GM12878 (cell line): ENCODE measurements around the gene CYP1B1. TPM values are rescaled to one million over a fixed set of nuclear protein-coding genes. Genes with fewer than 3 reads are reported as not detected.

Source experiments
- ATF7 ChIP-seq: fragments of 450-650 bp; IDR thresholded peaks from 2 replicates; pipeline ENCODE4 v1.6.1; 2016; ENCODE audit warnings: low read depth, mild to moderate bottlenecking
- BACH1 ChIP-seq: fragments of 450-650 bp; IDR thresholded peaks from 2 replicates; pipeline ENCODE4 v1.6.1; 2017; ENCODE audit warnings: mild to moderate bottlenecking, borderline replicate concordance
- BHLHE40 ChIP-seq, 2 experiments: fragments of 450-650 bp in 1 of 2; IDR thresholded peaks; 2 replicates each; pipeline ENCODE4 v1.6.1; 2011 to 2017; ENCODE audit warnings: low read depth in 2 of 2, borderline replicate concordance in 1 of 2, improper control_type of control experiment in 1 of 2, low read length in 1 of 2, mild to moderate bottlenecking in 1 of 2
- DPF2 ChIP-seq: fragments of 450-650 bp; IDR thresholded peaks from 2 replicates; pipeline ENCODE4 v1.6.1; 2017; ENCODE audit warnings: mild to moderate bottlenecking
- ESRRA ChIP-seq: IDR thresholded peaks from 2 replicates; pipeline ENCODE4 v1.6.1; 2012; ENCODE audit warnings: mild to moderate bottlenecking, low read length, improper control_type of control experiment
- FOXK2 ChIP-seq: fragments of 450-650 bp; IDR thresholded peaks from 2 replicates; pipeline ENCODE4 v1.6.1; 2017; ENCODE audit warnings: mild to moderate bottlenecking, moderate library complexity
- HDGF ChIP-seq: fragments of 450-650 bp; IDR thresholded peaks from 2 replicates; pipeline ENCODE4 v1.6.1; 2016; ENCODE audit warnings: antibody characterized with exemption
- JUNB ChIP-seq: IDR thresholded peaks from 2 replicates; pipeline ENCODE4 v1.6.1; 2016; ENCODE audit warnings: antibody characterized with exemption, mild to moderate bottlenecking
- KAT2A ChIP-seq: conservative IDR thresholded peaks from 2 replicates; pipeline ENCODE4 v1.6.1; 2011; ENCODE audit warnings: low read depth, low read length; ENCODE audit not compliant: control insufficient read depth
- MYB ChIP-seq: fragments of 150-350 bp; IDR thresholded peaks from 2 replicates; pipeline ENCODE4 v1.6.1; 2014; ENCODE audit warnings: mild to moderate bottlenecking, low read depth, low read length, borderline replicate concordance
- MYC ChIP-seq: IDR thresholded peaks from 2 replicates; pipeline ENCODE4 v1.6.1; 2011; ENCODE audit warnings: mild to moderate bottlenecking, low read length, moderate library complexity, inconsistent platforms; ENCODE audit not compliant: insufficient read depth, insufficient replicate concordance, insufficient read length, severe bottlenecking
- NFYB ChIP-seq: IDR thresholded peaks from 2 replicates; pipeline ENCODE4 v1.6.1; 2011; ENCODE audit warnings: low read depth, mild to moderate bottlenecking, low read length, improper control_type of control experiment, moderate library complexity; ENCODE audit not compliant: insufficient read depth
- NR2F1 ChIP-seq: fragments of 450-650 bp; conservative IDR thresholded peaks from 2 replicates; pipeline ENCODE4 v1.6.1; 2017; ENCODE audit warnings: mild to moderate bottlenecking
- PAX5 ChIP-seq: IDR thresholded peaks from 2 replicates; pipeline ENCODE4 v1.6.1; 2011; ENCODE audit warnings: low read depth, low read length, borderline replicate concordance
- RAD21 ChIP-seq: IDR thresholded peaks from 2 replicates; pipeline ENCODE4 v1.6.1; 2011; ENCODE audit warnings: mild to moderate bottlenecking, low read depth, low read length, moderate library complexity; ENCODE audit not compliant: insufficient read depth
- RAD51 ChIP-seq: fragments of 450-650 bp; IDR thresholded peaks from 2 replicates; pipeline ENCODE4 v1.6.1; 2016; ENCODE audit warnings: moderate library complexity, mild to moderate bottlenecking, inconsistent platforms
- SPI1 ChIP-seq: IDR thresholded peaks from 2 replicates; pipeline ENCODE4 v1.6.1; 2011; ENCODE audit warnings: low read depth, mild to moderate bottlenecking, low read length, moderate library complexity, borderline replicate concordance; ENCODE audit not compliant: insufficient read depth
- SUZ12 ChIP-seq: fragments of 200-600 bp; sonication (generic); IDR thresholded peaks from one replicate; pipeline ENCODE4 v1.6.1; 2018; ENCODE audit warnings: antibody characterized with exemption, mild to moderate bottlenecking; ENCODE audit not compliant: unreplicated experiment
- TCF12 ChIP-seq: IDR thresholded peaks from 2 replicates; pipeline ENCODE4 v1.6.1; 2011; ENCODE audit warnings: low read depth, mild to moderate bottlenecking, low read length
- ZBED1 ChIP-seq: IDR thresholded peaks from 2 replicates; pipeline ENCODE4 v1.6.1; 2016; ENCODE audit warnings: borderline replicate concordance
- polyA plus RNA-seq, 11 experiments: library from polyadenylated mRNA; depleted of rRNA in 4 of 11; unstranded in 6 of 11; stranded (reverse) in 5 of 11; fragments of >200 nt; fragmentation: Nextera tagmentation in 4 of 11; fragmentation: Illumina TruSeq in 1 of 11; extraction: Ambion mirVana in 4 of 11; extraction: Trizol in 1 of 11; gene quantifications; 1 replicate in 1 of 11; 2 replicates in 10 of 11; pipeline versions ENCODE4 v1.2.1 to v1.2.3, GENCODE V29; 2011 to 2016; ENCODE audit warnings: inconsistent platforms in 2 of 11, missing spikeins in 2 of 11, low read depth in 1 of 11
- total RNA-seq, 4 experiments: library from RNA; depleted of rRNA in 3 of 4; stranded (reverse); fragments of >200 nt in 3 of 4; fragmentation: Illumina TruSeq in 1 of 4; extraction: Trizol in 1 of 4; gene quantifications; 2 replicates each; pipeline versions ENCODE4 v1.2.1 to v1.2.3, GENCODE V29; 2013 to 2021
- TF ChIP-seq, protein P1 (sequence below): fragments of 450-650 bp; IDR thresholded peaks from 2 replicates; pipeline ENCODE4 v1.6.1; 2016; ENCODE audit warnings: mild to moderate bottlenecking
- TF ChIP-seq, protein P2 (sequence below): IDR thresholded peaks from 2 replicates; pipeline ENCODE4 v1.6.1; 2012; ENCODE audit warnings: improper control_type of control experiment, low read depth, low read length; ENCODE audit not compliant: insufficient replicate concordance
- TF ChIP-seq, protein P3 (sequence below): IDR thresholded peaks from 2 replicates; pipeline ENCODE4 v1.6.1; 2012; ENCODE audit warnings: low read depth, low read length, improper control_type of control experiment

CYP1B1 gene
- total and polyA plus RNA-seq, 10 of the 15 experiments (the other 5 are each of a cell fraction or from before 2014, with no cell fraction given): 0.35 to 29.7 (median 3.4) TPM

DNA sequence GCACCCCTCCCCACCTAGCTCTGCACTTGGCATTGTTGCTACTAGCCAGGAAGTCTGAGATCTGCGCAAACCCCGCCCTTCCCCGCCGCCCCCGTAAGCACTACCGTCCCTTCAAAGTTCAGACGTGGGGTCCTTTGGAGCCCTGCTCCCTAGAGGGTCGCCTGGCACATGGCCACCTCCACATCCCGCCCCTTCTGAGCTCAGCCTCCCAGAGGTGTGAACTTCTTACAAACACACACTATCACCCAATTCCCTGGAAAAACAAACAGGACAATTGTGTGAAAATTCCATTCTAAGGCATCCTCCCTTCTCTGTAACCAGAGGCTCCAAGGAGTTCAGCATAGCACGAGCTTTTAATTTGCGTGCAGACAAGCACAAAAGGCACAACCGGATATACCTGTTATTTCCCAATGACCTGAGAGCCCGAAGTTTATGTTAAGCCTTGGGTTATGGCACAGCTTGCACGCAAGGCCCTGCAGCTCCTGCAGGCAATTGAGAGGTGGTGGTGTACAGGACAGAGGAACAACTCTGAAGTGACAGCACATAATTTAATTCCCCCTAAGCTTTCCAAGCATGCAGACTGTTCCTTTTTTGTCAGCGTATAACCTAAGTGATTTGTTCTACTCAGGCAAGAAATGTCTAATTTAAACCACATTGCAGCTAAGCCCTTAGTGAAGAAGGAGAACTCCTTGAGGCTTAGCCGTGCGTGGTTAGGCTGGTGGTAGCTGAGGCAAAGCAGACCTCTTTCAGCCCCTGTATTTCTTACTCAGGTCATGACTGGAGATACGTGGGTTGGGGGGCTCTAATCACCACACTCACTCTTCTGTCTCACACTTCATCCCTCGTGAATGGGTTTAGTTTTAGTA is 20.3 kb upstream of the CYP1B1 start (continued):
- TF ChIP-seq PAX5: peak; percentile 54; the same call in 1 of the 2 replicates
- no peak for TF ChIP-seq RAD21
- no peak for TF ChIP-seq KAT2A
- no peak for TF ChIP-seq MYB
- TF ChIP-seq, protein P1, sequence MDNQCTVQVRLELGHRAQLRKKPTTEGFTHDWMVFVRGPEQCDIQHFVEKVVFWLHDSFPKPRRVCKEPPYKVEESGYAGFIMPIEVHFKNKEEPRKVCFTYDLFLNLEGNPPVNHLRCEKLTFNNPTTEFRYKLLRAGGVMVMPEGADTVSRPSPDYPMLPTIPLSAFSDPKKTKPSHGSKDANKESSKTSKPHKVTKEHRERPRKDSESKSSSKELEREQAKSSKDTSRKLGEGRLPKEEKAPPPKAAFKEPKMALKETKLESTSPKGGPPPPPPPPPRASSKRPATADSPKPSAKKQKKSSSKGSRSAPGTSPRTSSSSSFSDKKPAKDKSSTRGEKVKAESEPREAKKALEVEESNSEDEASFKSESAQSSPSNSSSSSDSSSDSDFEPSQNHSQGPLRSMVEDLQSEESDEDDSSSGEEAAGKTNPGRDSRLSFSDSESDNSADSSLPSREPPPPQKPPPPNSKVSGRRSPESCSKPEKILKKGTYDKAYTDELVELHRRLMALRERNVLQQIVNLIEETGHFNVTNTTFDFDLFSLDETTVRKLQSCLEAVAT: no peak
- TF ChIP-seq ATF7: no peak
- no peak for TF ChIP-seq ESRRA
- no peak for TF ChIP-seq NR2F1
- no peak for TF ChIP-seq HDGF
- TF ChIP-seq SPI1: no peak
- TF ChIP-seq ZBED1: no peak
- no peak for TF ChIP-seq SUZ12
- no peak for TF ChIP-seq NFYB
- TF ChIP-seq JUNB: no peak
- no peak for TF ChIP-seq FOXK2
- TF ChIP-seq, protein P2, sequence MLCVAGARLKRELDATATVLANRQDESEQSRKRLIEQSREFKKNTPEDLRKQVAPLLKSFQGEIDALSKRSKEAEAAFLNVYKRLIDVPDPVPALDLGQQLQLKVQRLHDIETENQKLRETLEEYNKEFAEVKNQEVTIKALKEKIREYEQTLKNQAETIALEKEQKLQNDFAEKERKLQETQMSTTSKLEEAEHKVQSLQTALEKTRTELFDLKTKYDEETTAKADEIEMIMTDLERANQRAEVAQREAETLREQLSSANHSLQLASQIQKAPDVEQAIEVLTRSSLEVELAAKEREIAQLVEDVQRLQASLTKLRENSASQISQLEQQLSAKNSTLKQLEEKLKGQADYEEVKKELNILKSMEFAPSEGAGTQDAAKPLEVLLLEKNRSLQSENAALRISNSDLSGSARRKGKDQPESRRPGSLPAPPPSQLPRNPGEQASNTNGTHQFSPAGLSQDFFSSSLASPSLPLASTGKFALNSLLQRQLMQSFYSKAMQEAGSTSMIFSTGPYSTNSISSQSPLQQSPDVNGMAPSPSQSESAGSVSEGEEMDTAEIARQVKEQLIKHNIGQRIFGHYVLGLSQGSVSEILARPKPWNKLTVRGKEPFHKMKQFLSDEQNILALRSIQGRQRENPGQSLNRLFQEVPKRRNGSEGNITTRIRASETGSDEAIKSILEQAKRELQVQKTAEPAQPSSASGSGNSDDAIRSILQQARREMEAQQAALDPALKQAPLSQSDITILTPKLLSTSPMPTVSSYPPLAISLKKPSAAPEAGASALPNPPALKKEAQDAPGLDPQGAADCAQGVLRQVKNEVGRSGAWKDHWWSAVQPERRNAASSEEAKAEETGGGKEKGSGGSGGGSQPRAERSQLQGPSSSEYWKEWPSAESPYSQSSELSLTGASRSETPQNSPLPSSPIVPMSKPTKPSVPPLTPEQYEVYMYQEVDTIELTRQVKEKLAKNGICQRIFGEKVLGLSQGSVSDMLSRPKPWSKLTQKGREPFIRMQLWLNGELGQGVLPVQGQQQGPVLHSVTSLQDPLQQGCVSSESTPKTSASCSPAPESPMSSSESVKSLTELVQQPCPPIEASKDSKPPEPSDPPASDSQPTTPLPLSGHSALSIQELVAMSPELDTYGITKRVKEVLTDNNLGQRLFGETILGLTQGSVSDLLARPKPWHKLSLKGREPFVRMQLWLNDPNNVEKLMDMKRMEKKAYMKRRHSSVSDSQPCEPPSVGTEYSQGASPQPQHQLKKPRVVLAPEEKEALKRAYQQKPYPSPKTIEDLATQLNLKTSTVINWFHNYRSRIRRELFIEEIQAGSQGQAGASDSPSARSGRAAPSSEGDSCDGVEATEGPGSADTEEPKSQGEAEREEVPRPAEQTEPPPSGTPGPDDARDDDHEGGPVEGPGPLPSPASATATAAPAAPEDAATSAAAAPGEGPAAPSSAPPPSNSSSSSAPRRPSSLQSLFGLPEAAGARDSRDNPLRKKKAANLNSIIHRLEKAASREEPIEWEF: no peak
- TF ChIP-seq BACH1: no peak
- no peak for TF ChIP-seq BHLHE40 (IDR thresholded peaks at IDR 0.05; ENCODE audit: borderline replicate concordance in 1 of 2, low read depth in 2 of 2, low read length in 1 of 2)
- no peak for TF ChIP-seq MYC
- TF ChIP-seq DPF2: no peak
- TF ChIP-seq, protein P3, sequence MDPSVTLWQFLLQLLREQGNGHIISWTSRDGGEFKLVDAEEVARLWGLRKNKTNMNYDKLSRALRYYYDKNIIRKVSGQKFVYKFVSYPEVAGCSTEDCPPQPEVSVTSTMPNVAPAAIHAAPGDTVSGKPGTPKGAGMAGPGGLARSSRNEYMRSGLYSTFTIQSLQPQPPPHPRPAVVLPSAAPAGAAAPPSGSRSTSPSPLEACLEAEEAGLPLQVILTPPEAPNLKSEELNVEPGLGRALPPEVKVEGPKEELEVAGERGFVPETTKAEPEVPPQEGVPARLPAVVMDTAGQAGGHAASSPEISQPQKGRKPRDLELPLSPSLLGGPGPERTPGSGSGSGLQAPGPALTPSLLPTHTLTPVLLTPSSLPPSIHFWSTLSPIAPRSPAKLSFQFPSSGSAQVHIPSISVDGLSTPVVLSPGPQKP: no peak
- no peak for TF ChIP-seq RAD51
- 0 out of 2 replicates have a peak, but pooled peaks have one; percentile 48 for TF ChIP-seq TCF12
